Activated CD4-positive, CD25-positive, alpha-beta regulatory T cell treated with anti-CD3 and anti-CD28 coated beads, Interleukin-2, amount 50 U/mL, for 24 hours (primary cell): ENCODE data around the gene MBLAC1.

Experiments used
- ATAC-seq, 2 donors: fragments of 150-1000 bp; cut with Tn5 transposase; one replicate each; pipeline ENCODE4 v1.10.0; 2021; ENCODE audit warnings: mild to moderate bottlenecking in 1 of 2, moderate library complexity in 1 of 2

The MBLAC1 gene

DNA sequence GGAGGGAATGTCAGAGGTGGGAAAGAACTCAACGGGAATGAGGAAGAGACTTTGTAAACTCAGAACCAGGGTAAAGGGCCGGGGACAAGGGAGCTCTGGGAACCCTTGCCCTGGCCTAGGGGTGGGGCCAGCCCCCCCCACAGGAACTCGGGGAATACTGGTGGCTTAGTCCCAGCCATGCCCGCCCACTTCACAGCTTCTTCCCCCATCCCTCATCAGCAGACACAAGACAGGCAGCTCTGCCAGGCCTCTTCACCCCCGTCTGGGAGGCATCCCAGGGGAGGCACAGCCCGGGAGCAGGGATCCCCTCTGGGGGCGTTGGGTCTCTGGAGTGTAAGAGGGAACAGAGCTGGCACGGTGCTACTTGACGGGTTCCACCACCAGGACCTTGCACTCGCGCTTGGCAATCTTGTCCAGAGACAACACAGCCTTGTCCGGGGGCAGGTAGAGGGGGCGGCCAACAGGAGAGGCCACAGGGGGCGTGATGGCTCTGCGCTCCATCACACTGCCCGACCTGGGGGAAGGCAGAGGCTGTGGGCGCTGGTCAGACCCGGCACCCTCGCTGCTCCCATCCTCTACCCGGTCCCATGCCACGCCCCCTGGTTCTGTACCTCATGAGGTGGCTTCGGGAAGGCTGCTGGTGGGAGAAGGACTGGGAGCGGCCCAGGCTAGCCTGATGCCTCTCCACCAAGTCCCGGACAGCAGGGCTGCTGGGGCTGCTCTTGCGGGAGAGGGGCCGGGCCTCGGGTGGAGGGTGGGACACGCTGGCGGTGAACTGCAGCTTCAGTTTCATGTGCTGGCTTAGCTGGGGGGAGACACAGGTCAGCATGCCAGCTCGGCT, 28.1 kb downstream of the MBLAC1 start:
- no peak for ATAC-seq

DNA sequence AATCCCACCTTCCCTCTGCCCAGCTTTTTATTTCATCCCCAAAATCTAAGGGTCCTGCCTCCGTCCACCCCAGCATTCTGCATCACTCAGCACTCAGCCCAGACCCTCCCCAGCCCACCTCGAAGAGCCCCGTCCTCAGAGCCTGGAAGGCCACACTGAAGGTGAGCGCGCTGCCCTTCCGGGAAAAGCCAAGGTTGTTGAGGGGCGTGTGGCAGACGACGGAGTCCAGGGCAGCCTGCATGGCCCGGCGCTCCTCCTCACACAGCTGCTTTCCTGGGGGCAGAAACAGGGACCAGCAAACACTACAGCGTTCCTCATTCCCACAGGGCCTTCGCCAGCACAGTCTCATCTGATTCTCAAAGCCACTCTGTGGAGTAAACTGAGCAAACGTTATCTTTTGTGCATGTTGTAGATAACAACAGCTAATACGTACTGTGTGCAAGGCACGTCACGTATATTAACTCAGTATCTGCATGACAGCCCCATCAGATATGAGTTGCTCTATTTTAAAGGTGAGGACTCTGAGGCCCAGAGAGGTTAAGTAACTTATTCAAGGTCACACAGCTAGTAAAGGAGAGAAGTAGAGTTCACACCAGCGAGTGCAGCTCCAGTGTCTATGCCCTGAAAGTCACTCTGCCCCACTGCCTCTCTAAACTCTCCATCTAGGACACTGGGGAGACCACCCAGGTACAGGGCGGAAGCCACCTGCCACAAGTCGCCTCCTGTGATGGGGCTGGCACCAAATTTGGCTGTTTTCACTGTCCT, 29.0 kb downstream of the MBLAC1 start:
- no peak for ATAC-seq

DNA sequence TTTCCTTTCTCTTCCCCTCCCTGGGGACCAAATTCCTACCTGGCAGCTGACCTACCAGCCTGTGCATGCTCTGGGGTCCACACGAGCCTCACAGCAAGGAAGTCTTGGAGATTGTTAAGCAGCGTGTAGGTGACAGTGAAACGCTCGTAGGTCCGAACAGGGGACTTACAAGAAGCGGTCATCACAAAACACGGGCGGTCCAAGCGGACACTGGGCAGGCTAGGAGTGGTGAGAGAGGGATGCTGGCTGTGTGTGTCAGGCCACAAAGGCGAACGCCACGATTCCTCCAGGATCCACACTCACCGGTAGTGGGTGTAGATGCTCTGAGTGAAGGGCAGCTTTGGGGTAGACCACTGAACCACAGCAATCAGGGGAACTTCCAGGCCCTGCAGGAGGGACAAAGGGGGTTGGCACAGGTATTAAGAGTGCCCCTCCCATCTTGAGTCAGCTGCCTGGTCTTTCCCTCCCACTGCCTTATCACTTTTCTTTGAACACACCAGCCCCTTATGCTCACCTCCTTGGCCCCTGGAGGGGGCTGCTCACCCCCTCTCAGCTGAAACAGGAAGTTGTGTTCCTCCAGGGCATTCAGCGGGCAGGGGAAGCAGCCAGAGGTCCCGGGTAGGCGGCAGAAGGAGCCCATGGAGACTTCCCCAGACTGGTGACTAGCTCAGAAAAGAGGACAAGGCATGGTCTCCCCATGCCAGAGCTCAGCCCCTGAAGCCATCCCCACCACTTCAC, 29.7 kb downstream of the MBLAC1 start:
- ATAC-seq: peak; percentile 22 to 29

DNA sequence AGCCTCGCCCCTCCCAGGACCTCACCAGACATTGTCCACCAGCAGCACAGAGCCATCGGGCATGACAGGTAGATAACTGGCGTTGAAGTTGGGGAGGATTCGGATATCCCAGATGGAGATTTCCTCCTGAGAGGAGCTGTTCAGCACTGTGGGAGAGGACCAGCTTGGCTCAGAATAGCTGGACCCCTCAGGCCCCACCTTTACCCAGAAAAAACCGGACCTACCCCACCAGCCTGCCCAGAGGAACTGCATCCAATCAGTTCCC, 30.2 kb downstream of the MBLAC1 start:
- no peak for ATAC-seq

DNA sequence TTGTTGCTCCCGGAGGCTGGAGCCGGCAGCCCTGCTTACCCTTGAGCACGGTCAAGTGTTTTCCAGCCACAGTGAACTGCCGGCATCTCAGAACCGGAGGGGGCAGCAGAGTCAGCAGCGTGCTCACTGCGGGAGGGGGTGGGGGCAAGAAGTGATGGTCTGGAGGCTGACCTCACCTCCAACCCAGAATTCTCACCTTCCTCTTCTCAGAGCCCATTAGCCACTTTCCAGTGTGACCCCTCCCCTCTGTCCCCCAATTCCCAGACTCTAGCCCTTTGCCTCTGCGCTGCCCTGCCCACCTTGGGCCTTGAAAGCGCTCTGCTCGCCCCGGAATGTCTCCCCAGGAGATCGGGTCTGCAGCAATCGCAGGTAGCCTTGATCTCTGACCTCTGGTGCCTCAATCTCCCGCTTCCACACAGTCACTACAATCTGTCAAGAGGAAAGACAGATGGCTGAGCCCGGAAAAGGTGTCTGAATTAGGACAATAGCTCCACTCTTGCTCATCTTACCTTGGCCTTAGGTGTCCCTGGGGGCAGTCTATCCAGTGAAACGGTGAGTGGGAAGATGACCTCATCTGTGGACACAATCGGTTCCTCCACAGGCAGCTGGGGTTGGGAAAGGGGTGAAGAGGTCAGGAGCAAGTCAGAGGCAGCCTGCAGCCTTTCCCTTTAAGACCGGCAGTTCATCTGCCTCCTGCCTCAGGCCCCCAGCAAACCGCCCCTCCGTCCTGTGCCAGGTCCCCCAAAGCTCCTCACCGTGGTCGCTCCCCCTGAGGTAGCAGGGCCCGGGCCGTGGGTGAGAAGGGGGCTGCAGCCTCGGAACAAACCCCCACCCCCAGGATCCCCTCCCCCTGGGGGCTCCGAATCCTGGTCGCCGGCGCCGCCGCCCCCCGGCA, 30.8 kb downstream of the MBLAC1 start:
- ATAC-seq: no peak

DNA sequence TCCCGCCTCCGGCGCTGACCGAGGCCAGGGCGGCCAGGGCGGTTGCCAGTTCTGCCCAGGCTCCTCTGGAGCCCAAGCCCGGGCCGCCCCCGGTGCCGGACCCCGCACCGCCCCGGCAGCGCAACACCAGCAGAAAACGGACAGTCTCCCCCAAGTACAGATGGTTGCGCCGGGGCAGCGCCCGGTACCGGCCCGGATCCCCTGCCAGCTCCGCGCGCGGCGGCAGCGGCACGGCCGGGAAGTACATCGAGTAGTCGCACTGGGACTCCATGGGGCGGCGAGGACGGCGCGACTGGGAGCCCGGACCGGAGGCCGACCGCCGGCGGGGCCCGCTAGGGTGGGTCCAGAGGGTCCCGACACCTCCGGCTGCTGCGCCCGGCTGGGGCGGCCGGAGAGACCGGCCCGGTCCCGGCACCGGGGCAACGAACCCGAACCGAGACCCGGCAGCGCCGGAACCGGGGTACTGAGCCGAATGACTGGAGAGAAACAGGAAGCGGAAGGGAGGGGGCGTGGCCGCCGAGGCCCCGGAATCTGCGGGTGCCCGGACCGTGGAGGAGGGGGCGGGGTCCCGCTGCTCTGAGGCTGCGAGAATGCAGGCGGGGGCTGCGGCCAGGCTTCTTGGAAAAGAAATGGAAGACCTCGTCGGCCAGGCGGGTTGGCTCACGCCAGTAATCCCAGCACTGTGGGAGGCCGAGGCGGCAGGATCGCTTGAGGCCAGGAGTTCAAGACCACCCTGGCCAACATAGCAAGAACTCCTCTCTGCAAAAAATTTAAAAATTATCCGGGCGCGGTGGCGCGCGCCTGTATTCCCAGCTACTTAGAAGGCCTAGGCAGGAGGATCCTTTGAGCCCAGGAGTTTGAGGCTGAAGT, 31.7 kb downstream of the MBLAC1 start, which contains the start of gene TRAPPC14:
Gene TRAPPC14 (minus strand): TSS at position 495 of the 870 bp plus-strand sequence. CDS start 224 bp downstream, at position 271.
- ATAC-seq: peak; percentile 91 to 92

DNA sequence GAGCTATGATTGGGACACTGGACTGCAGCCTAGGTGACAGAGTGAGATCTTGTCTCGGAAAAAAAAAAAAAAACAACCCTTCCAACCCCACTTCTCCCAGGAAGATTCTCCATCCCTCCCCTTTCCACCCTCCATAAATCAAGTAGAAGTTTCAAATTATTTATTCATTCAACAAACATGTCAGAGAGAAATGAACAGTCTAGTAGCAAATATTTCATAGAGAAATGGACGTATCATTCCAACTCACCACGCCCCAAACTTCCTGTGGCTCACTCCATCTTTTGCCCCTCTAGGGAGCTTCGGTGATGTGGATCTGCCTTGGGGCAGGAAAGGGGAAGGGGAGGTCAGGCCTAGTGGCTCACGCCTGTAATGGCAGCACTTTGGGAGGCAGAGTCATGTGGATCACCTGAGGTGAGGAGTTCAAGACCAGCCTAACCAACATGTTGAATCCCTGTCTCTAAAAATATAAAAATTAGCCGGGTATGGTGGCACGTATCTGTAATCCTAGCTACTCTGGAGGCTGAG, 32.4 kb downstream of the MBLAC1 start:
- ATAC-seq: no peak

DNA sequence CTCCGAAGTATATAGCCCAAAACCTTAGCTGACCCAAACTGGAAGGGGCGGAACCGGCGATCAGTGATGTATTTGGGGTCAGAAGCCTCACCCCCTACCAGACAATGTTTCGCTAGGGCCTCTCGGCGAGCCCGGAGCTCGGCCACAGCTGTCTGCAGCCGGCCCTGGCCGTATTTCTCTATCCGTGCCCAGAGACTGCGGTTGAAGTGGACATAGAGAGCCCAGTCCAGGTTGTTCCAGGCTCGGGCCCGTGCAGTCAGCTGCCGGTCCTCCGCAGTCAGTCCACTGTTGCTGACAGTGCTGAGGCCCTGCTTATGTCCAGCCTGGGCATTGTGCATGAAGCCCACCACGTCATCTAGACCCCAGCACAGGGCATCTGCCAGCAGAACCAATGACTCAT, 33.3 kb downstream of the MBLAC1 start:
- no peak for ATAC-seq

DNA sequence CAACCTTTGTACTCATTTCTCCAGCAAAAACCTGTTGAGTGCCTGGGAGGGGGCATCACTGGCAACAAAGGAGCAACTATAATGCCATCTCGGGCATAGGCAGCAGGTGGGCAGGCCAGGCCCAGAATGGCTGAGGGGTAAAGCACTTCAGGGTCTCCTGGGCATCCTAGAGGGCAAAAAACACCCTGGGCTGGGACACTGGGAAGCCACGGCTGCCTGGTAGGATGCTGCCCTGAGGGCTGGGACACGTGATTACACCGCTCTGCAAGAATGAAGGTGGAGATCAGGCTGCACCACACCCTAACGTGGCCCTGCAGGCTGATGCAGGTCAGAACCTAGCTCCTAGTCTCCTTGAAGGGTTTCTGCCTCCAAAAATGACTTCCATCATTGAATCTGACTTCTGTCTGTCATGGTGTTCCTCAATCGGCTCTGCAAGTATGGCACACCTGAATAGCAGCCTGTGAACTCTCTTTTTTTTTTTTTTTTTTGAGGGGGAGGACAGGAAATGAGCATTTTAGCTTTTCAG, 36.3 kb downstream of the MBLAC1 start:
- no peak for ATAC-seq

DNA sequence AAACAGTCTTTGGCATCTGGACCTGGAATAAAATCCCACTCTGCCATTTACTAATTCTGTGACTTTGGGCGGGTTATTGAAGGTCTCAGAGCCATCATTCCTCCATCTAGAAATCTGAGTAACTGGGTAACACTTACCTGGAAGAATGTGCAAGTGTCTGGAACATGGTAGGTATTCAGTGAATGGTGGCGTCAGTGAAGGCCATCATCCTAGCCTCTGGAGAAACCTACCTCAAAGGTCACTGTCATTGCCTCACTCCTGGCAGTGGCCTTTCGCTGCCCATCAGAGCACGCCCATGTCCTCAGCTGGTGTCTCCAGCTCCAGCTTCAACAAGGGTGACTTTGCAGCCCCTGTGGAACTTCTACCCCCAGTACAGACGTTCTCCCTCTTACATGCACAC, 37.1 kb downstream of the MBLAC1 start:
- no peak for ATAC-seq

DNA sequence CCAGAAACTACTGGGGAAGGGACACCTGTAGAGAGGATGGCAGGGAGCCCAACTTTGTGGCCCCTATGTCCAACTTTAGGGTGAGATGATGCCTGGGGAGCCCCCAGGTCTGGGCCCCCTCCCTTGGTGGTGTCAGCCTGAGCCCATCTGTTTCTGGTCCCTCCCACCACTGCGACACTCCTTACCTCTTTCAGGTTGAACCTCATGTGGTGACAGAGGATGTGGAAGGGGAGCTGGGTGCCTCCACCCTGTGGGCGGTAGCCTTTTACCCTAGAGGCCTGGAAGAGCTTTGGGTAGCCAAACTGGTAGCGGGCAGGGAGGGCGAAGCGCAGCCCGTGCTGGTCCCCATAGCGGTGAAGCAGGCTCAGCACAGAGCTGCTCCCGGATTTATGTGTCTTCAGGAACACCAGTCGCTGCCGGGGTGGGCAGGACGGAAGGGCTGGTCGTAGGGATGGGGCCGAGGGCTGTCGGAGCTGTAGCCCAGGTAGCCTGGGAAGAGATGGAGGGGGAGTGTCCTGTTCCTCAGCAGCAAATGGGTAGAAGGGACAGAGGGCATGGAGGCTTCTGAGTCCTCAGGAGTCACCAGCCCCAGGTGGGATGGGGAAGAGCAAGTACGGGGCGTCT, 39.7 kb downstream of the MBLAC1 start:
- peak; percentile 41 to 46 for ATAC-seq

DNA sequence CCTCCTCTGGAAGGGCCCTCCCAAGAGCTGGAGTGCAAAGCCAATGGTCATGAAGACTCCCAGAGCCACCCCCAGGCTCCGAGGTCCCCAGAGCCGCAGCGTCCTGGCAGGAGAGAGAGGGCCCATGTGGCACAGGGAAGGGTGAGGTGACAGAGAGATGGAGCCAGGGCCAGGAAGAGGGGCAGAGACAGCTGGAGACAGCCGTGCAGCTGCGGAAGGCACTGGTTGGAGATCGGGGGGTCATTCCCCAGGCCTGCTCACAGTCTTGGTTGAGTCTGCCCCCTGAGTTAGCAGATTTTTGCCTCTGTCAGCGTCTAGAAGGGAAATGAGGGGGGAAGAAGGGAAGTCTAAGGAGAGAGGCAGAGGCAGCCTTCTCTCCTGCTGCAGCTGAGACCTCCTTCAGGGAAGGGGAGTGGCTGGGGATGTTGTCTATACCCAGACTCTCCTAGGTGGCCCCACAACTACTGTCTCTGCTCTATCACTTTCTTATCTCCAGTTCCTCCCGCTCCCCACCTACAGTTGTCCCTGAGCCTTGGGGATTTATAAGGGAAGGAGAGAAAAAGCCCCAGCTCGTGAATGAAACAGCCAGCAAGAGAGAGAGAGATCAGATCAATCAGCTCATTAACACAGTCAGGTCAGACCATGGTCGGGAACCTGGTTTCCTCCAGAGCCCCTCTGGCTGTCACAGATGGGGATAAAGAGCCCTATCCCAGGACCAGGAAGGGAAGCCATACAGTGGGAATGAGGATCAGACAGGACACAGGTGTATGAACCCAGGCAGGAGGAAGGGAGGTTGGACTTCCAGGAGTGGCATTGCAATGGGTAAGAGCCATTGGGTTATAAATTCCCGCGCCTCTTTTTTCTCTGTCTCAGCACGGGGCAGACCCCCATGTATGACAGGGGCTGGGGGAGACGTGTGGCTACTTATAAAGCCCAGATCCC, 40.5 kb downstream of the MBLAC1 start:
- ATAC-seq: no peak

DNA sequence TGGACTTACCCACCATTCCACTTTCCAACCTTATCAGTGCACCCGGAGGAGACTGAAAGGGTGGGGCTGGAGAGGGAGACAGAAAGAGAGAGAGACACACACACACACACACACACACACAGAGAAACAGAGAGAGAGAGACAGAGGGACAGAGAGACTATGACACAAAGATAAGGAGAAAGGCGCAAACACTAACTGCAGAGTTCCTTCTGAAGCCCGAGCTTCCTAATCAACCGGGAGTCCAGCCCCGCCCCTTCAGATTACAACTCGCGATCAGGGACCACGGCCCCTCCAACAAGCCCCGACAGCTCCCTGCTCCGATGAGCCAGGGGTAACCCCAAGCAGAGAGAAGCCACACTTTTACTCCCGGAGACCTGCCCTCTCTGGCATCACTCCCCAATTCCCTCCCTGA, 41.2 kb downstream of the MBLAC1 start:
- ATAC-seq: no peak

DNA sequence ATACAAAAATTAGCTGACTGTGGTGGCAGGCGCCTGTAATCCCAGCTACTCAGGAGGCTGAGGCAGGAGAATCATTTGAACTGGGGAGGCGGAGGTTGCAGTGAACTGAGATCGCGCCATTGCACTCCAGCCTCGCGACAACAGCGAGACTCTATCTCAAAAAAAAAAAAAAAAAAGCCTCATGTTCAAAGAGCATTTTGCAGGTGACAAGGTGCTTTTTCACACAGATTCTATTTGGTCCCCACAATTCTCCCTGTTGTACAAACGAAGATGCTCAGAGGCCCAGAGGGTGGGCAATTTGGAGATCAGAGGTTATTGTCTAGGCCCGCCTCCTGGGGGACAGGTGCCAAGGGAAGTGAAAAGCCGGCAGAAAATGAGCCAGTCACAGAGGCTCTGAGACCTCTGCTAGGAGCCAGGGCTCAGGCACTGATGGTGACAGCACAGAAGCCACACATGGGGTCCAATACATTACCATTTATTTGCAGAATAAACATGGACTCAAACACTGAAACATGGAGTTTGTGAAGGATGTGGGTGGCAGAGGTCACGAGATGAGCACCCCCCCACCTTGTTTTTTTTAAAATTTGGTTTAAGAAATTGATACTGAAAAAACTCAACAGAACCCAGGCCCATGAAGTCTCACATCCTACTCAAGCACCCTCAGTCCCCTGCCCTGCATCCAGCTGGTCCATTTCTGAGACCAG, 42.5 kb downstream of the MBLAC1 start:
- ATAC-seq: peak; percentile 34

DNA sequence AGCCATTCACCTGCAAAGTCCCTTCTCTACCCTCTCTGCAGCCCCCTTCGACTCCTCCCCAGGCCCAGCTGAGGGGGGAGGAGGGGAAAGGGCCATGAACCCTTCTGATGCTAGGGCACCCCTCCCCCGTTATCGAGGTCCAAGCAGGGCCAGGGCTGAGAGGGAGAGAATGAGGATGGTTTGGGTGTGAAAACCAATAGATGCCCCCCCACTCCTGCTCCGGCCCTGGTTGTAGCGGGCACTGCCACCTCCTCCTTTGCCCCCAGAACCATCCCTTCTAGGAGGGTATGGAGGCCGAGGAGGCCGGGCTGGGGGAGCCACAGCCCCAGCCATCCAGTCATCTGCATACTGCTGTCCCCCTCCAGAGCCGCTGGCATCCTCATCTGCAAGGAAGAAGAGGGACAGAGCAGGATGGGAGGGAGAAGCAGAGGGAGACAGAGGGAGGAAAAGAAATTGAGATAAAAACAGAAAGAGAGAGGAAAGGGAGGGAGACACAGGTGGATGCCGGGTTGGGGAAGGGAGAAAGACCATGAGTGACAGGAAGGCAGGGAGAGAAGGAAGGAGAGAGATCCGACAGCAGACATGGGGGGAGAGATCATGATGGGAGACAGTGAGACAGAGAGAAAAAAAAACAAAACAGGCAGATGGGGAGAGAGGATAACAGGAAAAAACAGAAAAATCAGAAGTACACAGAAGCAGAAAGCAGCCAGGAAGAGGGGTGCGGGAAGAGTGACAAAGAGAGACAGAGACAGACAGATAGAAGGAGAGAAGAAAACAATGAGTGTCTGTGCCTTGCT, 43.5 kb downstream of the MBLAC1 start:
- ATAC-seq: no peak

DNA sequence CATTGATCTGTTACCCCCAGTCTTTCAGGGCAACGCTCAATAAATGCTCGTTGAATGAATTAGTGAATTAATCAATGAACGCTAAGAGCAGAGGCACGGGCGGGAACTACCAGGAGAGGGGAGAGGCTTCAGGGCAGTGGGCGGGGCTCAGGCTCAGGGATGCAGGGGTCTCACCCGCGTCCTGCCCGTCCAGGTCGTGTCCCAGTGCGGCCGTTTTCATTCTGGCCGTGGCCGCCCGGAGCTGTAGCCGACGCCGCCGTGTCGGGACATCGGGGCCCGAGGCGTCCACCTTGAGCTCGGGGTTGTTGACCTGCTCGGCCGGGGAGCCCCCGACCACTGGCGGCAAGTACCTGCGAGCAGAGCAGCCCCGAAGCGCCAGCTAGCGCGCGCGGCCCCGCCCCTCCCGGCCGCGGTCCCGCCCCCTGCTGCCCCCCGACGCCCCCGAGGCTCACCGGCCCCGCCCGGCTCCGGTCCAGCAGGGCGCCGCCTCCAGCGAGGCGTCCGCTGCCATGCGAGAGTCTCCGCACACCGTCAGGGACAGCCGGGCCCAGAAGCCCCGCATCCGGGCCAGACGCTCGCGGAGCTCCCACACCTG, 44.4 kb downstream of the MBLAC1 start:
- peak in 1 of 2 donors; percentile 15 for ATAC-seq

DNA sequence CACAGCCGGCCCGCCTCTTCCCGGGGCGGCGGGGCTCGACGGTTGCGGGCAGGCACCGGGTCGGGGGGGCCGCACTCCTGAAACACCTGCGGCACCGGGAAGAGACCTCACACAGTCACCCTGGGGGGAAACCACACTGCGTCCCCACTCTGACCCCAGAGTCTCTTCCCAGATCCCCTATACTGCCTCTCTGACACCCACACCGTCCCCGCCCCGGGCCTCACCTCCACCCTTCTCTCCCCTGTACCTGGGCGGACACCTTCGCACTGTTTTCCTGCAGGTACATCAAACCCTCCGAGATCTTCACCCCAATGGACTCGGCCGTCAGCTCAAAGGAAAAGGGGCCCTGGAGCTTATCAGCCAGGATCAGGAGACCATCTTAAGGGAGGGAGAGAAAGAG, 45.1 kb downstream of the MBLAC1 start:
- no peak for ATAC-seq
